Measurements from ENCODE around the gene KRT2. TPM values are rescaled to one million over a fixed set of nuclear protein-coding genes. Genes with fewer than 3 reads are reported as not detected.

KRT2 gene
- total and polyA plus RNA-seq, 7 donors, result not detected

DNA sequence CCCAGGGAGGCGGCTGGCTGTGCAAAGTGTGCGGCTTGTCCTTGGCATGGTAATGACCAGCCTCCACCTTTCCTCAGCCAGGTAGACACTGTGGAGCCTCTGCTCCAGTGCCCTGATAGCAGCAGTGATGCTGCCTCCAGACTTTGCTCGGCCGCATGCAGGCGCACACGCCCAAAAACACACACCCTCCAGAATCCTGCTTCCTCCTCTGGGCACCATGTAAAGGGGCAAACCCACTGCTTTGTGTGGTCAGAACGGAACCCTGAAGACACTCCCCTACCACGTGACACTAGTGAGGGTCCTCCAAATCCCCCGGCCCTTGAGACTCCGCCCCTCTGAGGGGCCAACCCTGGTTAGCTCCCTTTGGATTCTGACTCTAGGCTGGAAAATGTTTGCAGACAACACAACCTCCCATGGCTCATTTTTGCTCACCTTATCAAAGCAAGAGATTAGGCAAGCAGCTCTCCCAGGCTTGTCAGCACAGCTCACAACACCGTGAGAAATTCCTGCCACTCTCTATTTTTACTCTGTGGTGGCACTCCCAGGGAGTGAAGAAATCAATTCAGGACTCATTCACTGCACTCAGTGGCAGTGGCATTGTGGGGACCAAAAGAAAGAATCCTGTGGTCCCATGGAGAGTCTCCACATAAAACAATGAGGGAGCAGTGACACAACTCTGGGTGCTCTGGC lies 46.8 kb upstream of the KRT2 start:
- Histone ChIP-seq H3K27ac (no peak overlapping the region), H3K4me3 (no peak overlapping the region), H3K9me3 (no peaks in the 10 kb centered on the region), H3K36me3 (ENCODE audit: insufficient read depth in 1 of 2, low read depth in 1 of 2) (no peaks in the 10 kb centered on the region), H3K4me1 (no peaks in the 10 kb centered on the region), H3K27me3 (ENCODE audit: insufficient read depth in 3 of 3, low read length in 2 of 3) (peaks cover 0 to 19% (median 0%) of the 10 kb centered on the region in 3 donors)
- ATAC-seq (no peak), DNase-seq (no peak)
- TF ChIP-seq, protein P1, sequence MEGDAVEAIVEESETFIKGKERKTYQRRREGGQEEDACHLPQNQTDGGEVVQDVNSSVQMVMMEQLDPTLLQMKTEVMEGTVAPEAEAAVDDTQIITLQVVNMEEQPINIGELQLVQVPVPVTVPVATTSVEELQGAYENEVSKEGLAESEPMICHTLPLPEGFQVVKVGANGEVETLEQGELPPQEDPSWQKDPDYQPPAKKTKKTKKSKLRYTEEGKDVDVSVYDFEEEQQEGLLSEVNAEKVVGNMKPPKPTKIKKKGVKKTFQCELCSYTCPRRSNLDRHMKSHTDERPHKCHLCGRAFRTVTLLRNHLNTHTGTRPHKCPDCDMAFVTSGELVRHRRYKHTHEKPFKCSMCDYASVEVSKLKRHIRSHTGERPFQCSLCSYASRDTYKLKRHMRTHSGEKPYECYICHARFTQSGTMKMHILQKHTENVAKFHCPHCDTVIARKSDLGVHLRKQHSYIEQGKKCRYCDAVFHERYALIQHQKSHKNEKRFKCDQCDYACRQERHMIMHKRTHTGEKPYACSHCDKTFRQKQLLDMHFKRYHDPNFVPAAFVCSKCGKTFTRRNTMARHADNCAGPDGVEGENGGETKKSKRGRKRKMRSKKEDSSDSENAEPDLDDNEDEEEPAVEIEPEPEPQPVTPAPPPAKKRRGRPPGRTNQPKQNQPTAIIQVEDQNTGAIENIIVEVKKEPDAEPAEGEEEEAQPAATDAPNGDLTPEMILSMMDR (IDR thresholded peaks at IDR 0.05), result no peak
- intact Hi-C loops (cut with DNase I), result no loop called here
- WGBS, 3 donors, result 54 to 62% (median 55%) methylated on average over 11 of the region's 11 CpGs

DNA sequence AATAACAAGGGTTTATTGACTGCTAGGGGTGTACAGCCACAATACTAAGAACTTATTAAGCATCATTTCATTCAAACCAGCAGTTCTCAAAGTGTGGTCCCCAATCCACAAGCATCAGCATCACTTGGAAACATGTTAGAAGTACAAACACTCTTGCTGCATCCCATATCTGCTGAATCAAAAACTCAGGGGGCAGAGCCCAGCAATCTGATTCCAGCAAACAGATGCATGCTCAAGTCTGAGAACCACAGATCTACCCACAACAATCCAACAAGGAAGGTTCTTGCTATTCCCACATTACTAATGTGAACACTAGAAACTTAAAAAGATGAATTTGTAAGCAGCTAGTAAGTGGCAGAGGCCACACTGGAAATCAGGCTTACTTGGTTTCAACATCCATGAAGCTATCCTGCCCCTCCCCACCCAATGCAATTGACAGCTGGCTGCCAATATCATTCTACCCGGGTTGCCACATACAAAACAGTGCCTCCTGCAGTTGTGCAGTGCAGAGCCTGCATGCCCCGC lies 45.1 kb upstream of the KRT2 start:
- no peak overlapping the region for H3K27ac ChIP-seq
- peaks cover 0 to 30% (median 9%) of the 10 kb centered on the region in 3 donors for H3K27me3 ChIP-seq (ENCODE audit: insufficient read depth in 3 of 3, low read length in 2 of 3)
- H3K9me3 ChIP-seq, result no peaks in the 10 kb centered on the region
- no peaks in the 10 kb centered on the region for H3K4me1 ChIP-seq
- intact Hi-C loops (cut with DNase I), result no loop called here
- DNase-seq, result no peak
- TF ChIP-seq, protein P1 (IDR thresholded peaks at IDR 0.05), result no peak
- WGBS, 3 donors, result 40 to 66% (median 65%) methylated on average over 2 of the region's 2 CpGs
- ATAC-seq, result no peak
- no peaks in the 10 kb centered on the region for H3K36me3 ChIP-seq (ENCODE audit: insufficient read depth in 1 of 2, low read depth in 1 of 2)
- no peak overlapping the region for H3K4me3 ChIP-seq

DNA sequence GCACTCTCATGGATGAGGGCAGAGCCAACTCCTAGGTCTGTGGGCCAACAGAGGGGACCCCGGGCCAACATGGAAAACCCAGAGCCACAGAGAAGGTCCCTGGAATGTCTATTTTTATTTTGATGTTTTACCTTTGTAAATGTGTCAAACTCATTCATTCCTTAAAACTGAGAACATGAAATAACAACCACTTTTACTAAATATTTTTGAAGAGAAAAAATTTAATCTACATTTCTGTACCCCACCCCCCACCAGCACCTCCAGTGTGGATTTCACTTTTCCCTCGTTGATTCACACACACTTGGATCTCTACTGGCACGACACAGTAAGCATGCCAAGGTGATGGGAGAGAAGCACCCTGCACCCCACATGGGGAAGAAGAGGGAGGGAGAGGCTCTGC lies 44.6 kb upstream of the KRT2 start:
- 32 to 60% (median 47%) methylated on average over 3 of the region's 3 CpGs for WGBS, 3 donors
- intact Hi-C loops (cut with DNase I), result no loop called here

DNA sequence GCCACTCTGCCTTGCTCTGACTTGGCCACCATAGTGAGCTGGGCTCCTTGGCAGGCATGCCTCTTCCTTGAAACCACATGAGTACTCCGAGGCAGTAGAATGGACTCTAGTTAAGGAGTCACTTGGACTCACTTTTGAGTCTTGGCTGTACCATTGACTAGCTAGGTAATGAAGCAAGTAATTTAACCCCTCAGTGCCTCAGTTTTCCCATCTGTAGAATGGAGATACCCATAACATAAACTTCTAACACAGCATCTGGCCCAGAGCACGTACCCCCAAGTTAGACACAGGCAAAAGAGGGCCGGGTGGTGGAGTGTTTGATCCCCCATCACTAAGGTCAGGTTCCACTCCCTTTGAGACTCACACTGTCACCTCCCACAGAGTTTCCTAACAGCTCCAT lies 43.0 kb upstream of the KRT2 start:
- Histone ChIP-seq H3K4me1 (no peaks in the 10 kb centered on the region), H3K4me3 (no peak overlapping the region), H3K27ac (no peak overlapping the region), H3K9me3 (no peaks in the 10 kb centered on the region), H3K27me3 (ENCODE audit: insufficient read depth in 3 of 3, low read length in 2 of 3) (peaks cover 0 to 38% (median 12%) of the 10 kb centered on the region in 3 donors), H3K36me3 (ENCODE audit: insufficient read depth in 1 of 2, low read depth in 1 of 2) (no peaks in the 10 kb centered on the region)
- ATAC-seq (no peak), DNase-seq (no peak)
- TF ChIP-seq, protein P1 (IDR thresholded peaks at IDR 0.05), result no peak
- 72 to 78% (median 75%) methylated on average over 3 of the region's 3 CpGs for WGBS, 3 donors
- intact Hi-C loops (cut with DNase I), result no loop called here

More for the DNA sequence above, 44.6 kb upstream of the KRT2 start:
- Histone ChIP-seq H3K27ac (no peak overlapping the region), H3K4me3 (no peak overlapping the region), H3K36me3 (ENCODE audit: insufficient read depth in 1 of 2, low read depth in 1 of 2) (no peaks in the 10 kb centered on the region), H3K4me1 (no peaks in the 10 kb centered on the region), H3K9me3 (no peaks in the 10 kb centered on the region), H3K27me3 (ENCODE audit: insufficient read depth in 3 of 3, low read length in 2 of 3) (peaks cover 0 to 30% (median 12%) of the 10 kb centered on the region in 3 donors)
- ATAC-seq (no peak), DNase-seq (no peak)
- TF ChIP-seq, protein P1 (IDR thresholded peaks at IDR 0.05), result no peak
